Measurements from ENCODE around the gene TBC1D2B. TPM values are rescaled to one million over a fixed set of nuclear protein-coding genes. Genes with fewer than 3 reads are reported as not detected.

The TBC1D2B gene
- total and polyA plus RNA-seq, 2 experiments from 2014 or later = 24.8 to 38.4 TPM

GRCh38 chr15:78107471-78107870 lies 30.0 kb upstream of the TBC1D2B start:
- no peaks in the 10 kb centered on the region for H3K36me3 ChIP-seq (replicated peaks; ENCODE audit: insufficient read depth, low read depth)
- H2AFZ ChIP-seq = no peak overlapping the region
- H3K4me1 ChIP-seq (ENCODE audit: insufficient read depth) = no peaks in the 10 kb centered on the region
- no peaks in the 10 kb centered on the region for H3K27me3 ChIP-seq
- H3K4me3 ChIP-seq = no peak overlapping the region
- no peaks in the 10 kb centered on the region for H3K79me2 ChIP-seq
- H3K27ac ChIP-seq = no peak overlapping the region
- no peak overlapping the region for H3K4me2 ChIP-seq
- no peaks in the 10 kb centered on the region for H4K20me1 ChIP-seq (ENCODE audit: insufficient read depth, poor library complexity, severe bottlenecking)
- TF ChIP-seq EZH2phosphoT487 (IDR thresholded peaks at IDR 0.05; ENCODE audit: low read depth, severe bottlenecking, unreplicated experiment) (no peak), EZH2 (IDR thresholded peaks at IDR 0.05; ENCODE audit: borderline replicate concordance) (no peak)
- TF ChIP-seq, protein P1, sequence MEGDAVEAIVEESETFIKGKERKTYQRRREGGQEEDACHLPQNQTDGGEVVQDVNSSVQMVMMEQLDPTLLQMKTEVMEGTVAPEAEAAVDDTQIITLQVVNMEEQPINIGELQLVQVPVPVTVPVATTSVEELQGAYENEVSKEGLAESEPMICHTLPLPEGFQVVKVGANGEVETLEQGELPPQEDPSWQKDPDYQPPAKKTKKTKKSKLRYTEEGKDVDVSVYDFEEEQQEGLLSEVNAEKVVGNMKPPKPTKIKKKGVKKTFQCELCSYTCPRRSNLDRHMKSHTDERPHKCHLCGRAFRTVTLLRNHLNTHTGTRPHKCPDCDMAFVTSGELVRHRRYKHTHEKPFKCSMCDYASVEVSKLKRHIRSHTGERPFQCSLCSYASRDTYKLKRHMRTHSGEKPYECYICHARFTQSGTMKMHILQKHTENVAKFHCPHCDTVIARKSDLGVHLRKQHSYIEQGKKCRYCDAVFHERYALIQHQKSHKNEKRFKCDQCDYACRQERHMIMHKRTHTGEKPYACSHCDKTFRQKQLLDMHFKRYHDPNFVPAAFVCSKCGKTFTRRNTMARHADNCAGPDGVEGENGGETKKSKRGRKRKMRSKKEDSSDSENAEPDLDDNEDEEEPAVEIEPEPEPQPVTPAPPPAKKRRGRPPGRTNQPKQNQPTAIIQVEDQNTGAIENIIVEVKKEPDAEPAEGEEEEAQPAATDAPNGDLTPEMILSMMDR (IDR thresholded peaks at IDR 0.05; ENCODE audit: poor library complexity) = no peak
- H3K9me3 ChIP-seq (ENCODE audit: low read depth) = no peaks in the 10 kb centered on the region
- WGBS (ENCODE audit: low lambda C conversion rate, missing lambda C conversion rate) = 95% methylated on average over 8 of the region's 8 CpGs
- no peak for DNase-seq (ENCODE audit: low spot score)
- no peaks in the 10 kb centered on the region for H3K9me2 ChIP-seq (replicated peaks; ENCODE audit: insufficient read depth)

DNA sequence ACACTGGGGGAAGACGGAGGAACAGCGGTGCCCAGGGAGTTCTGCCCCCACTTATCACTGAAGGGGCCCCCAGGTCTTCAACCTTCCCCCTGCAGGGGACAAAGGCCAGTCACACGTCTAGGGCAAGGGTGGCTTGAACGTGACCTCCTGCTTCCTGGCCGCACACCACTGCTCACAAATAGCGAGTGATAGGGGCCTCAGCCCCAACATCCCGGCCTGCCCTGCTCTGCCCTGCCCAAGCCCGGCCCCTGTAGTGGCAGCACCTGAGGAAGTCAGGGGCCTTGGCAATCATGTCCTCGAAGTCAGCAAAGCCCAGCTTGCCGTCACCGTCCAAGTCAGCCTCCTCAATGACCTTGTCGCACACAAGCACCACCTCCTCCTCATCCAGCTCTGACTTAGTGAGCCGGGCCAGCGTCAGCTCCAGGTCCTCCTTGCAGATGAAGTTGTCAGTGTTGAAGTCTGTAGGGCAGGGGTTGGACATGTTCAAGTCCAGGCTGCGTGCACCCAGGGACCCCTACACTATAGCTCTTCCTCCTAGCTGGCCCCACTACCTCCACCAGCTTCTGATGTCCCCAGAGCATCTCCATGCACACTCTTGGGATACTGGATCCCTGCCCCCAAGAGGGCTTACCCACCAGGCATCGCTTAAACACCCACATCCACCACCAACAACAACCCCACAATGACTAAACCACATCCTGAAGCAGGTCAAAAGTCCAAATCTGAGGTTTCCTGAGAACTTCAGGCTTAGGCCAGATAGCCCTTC lies 28.1 kb upstream of the TBC1D2B start:
- H3K4me3 ChIP-seq = no peak overlapping the region
- DNase-seq (ENCODE audit: low spot score) = no peak
- no peak overlapping the region for H3K27ac ChIP-seq
- H3K27me3 ChIP-seq = no peaks in the 10 kb centered on the region
- no peaks in the 10 kb centered on the region for H3K36me3 ChIP-seq (replicated peaks; ENCODE audit: insufficient read depth, low read depth)
- H3K4me2 ChIP-seq = no peak overlapping the region
- no peaks in the 10 kb centered on the region for H3K9me3 ChIP-seq (ENCODE audit: low read depth)
- no peaks in the 10 kb centered on the region for H3K4me1 ChIP-seq (ENCODE audit: insufficient read depth)
- TF ChIP-seq EZH2phosphoT487 (IDR thresholded peaks at IDR 0.05; ENCODE audit: low read depth, severe bottlenecking, unreplicated experiment) (no peak), EZH2 (IDR thresholded peaks at IDR 0.05; ENCODE audit: borderline replicate concordance) (no peak)
- TF ChIP-seq, protein P1 (IDR thresholded peaks at IDR 0.05; ENCODE audit: poor library complexity) = no peak
- H3K9me2 ChIP-seq (replicated peaks; ENCODE audit: insufficient read depth) = no peaks in the 10 kb centered on the region
- no peaks in the 10 kb centered on the region for H4K20me1 ChIP-seq (ENCODE audit: insufficient read depth, poor library complexity, severe bottlenecking)
- H3K79me2 ChIP-seq = no peaks in the 10 kb centered on the region
- 92% methylated on average over 16 of the region's 16 CpGs for WGBS (ENCODE audit: low lambda C conversion rate, missing lambda C conversion rate)
- H2AFZ ChIP-seq = no peak overlapping the region

- no peak overlapping the region for H2AFZ ChIP-seq
- no peaks in the 10 kb centered on the region for H3K27me3 ChIP-seq
- DNase-seq (ENCODE audit: low spot score) = no peak
- H3K36me3 ChIP-seq (replicated peaks; ENCODE audit: insufficient read depth, low read depth) = no peaks in the 10 kb centered on the region
- 87% methylated on average over 12 of the region's 12 CpGs for WGBS (ENCODE audit: low lambda C conversion rate, missing lambda C conversion rate)
- no peak overlapping the region for H3K4me3 ChIP-seq
- no peak overlapping the region for H3K4me2 ChIP-seq
- TF ChIP-seq, protein P1 (IDR thresholded peaks at IDR 0.05; ENCODE audit: poor library complexity) = no peak
- no peak for TF ChIP-seq EZH2phosphoT487 (IDR thresholded peaks at IDR 0.05; ENCODE audit: low read depth, severe bottlenecking, unreplicated experiment)
- no peak for TF ChIP-seq EZH2 (IDR thresholded peaks at IDR 0.05; ENCODE audit: borderline replicate concordance)
- no peaks in the 10 kb centered on the region for H3K9me3 ChIP-seq (ENCODE audit: low read depth)
- no peaks in the 10 kb centered on the region for H3K79me2 ChIP-seq
- no peaks in the 10 kb centered on the region for H3K4me1 ChIP-seq (ENCODE audit: insufficient read depth)
- no peak overlapping the region for H3K27ac ChIP-seq
- no peaks in the 10 kb centered on the region for H4K20me1 ChIP-seq (ENCODE audit: insufficient read depth, poor library complexity, severe bottlenecking)
- H3K9me2 ChIP-seq (replicated peaks; ENCODE audit: insufficient read depth) = no peaks in the 10 kb centered on the region
Observed at GRCh38 chr15:78104566-78105475, 27.3 kb upstream of the TBC1D2B start.
